Ureter (tissue), 1 donor: ENCODE results near the gene ABHD2. TPM values are rescaled to one million over a fixed set of nuclear protein-coding genes. Genes with fewer than 3 reads are reported as not detected.

Experiments
- DNase-seq: peaks from one replicate; pipeline ENCODE4 v3.0.0-alpha.2; 2020; ENCODE audit warnings: low spot score
- total RNA-seq: library from RNA; stranded (reverse); gene quantifications from one replicate; pipeline ENCODE4 v1.2.4, GENCODE V29; 2023
- donor health status: DM: yes; HTN: yes; CAD: no.

Gene ABHD2
- total RNA-seq, 1 donor from 2014 or later = 134 TPM

DNA sequence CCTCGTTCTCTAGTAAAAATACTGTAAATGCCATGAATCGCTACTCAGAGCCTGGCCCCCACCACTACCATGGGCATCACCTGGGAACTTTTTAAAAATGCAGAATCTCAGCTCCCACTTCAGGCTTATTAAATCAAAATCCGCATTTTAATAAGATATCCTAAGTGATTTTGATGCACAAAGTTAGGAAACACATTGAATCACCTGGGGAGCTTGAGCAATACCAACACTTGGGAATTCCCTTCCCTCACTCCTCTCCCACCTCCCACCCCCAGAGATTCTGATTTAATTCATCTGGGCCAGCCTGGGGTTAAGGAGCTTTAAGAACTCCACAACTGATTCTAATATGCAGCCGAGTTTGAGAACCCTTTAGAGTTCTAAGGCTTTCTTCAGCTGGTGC lies 106.4 kb downstream of the ABHD2 start:
- no peak for DNase-seq

DNA sequence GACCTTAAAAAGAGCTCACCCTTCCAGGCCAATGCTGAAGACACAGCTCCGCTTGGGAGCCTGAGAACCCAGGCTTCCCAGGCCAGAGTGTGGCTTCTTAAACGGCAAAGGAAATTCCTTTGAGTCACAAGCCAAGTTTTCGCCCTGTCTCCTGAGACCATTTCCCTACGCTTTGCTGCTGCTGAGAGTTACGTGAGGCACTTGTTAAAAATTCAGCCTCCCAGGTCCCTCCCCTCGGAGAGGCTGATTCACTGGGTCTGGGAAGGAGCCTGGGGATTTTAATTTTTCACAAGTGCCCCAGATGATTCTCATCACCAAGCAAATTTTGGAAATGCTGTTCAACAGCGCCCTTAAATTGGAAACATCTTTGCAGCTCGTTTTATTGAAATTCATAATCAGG lies 107.6 kb downstream of the ABHD2 start:
- no peak for DNase-seq

DNA sequence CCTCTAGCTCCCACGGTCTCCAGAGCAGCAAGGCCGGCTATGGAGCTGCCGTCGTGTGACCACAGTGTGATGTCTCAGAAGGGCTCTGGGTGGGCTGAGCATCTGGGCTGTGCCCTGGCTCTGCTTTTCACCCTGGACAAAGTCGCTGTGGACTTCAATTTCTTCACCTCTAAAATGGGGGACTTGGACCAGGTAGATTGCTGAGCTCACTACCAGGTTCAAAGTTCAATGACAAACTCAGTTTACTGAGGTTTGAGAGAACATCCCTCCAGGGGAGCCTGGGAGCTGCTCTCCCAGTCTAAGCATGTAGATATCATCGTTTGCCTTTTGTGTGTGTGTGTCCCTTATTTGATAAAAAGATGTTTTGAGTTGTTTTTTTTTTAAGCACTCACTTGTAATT lies 108.0 kb downstream of the ABHD2 start:
- no peak for DNase-seq

- DNase-seq = no peak
Observed at GRCh38 chr15:89196994-89197393, 108.7 kb downstream of the ABHD2 start.

DNA sequence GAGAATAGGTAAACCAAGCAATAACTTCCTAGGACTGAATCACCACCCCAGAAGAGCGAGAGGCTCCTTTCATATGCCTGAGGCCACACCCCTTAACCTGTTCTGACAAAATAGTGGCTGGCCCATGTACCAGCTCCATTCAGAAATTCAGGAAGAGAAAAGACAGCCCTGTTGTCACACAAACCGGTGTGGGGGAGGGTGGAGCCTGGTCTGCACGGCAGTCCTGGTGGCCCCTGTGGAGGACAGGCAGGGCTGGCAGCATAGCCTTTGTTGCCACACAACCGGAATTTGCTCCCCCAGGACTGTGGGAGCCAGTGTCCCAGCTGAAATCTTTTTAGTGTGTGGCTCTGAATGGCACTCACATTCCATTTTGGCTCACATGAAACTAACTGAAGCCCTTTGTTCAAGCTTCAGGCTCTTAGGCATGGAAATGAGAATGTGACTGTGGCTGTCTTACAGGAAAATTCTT lies 109.3 kb downstream of the ABHD2 start:
- DNase-seq = peak; percentile 69

GRCh38 chr15:89198196-89198595 lies 109.9 kb downstream of the ABHD2 start:
- no peak for DNase-seq

DNA sequence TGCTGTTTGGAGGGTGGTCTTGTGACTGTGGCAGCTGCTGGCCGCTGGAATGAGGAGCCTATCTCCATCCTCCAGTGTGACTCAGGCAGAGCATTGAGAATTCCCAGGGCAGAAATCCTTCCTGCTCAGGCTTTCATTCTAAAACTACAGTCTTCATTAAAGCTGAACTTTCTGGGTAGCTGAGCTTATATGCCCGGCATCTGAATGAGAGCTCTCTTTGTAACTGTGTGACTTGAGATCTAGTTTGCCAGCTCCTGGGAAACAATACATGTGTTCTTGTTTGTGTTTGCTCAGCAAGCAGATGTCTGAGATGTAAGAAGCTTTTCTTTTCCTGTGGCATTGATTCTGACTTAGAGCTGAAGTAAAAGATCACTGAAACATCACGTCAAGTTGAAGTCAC lies 110.7 kb downstream of the ABHD2 start:
- DNase-seq = no peak

DNA sequence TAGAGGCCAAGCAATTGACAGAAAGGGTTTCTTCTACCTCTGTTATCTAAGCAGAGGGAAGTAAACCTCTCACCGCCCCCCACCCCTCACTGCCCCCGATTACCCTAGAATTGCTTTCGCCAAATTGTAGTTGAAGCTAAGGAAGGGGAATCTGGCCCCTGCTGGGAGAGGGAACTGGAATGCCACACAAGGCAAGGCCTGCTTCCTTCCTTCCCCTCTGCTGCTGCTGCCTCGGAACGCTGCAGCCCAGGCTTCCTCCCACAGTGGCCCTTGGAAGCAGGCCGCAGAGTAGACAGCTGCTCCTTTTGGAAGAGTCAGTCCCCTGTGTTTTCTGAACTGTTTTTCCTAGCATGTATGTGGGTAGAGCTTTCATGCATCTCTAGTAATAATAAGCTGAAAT lies 111.5 kb downstream of the ABHD2 start:
- no peak for DNase-seq

DNA sequence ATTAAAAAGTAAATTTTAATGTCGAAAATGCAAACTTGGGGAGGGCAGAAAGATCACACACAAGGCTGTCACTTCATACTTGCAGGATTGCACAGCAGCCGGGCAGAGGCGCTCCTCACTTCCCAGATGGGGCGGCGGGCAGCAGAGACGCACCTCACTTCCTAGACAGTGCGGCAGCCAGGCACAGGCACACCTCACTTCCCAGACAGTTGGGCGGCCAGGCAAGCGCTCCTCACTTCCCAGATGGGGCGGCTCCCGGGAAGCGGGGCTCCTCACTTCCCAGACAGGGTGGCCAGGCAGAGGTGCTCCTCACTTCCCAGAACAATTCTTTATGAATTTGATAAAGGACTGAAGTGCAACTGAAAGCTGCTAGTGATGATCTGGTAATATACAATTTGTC lies 111.9 kb downstream of the ABHD2 start:
- no peak for DNase-seq

GRCh38 chr15:89201465-89202005 lies 113.3 kb downstream of the ABHD2 start:
- DNase-seq = no peak

- DNase-seq = no peak
Observed at GRCh38 chr15:89203705-89204273, 115.5 kb downstream of the ABHD2 start.

GRCh38 chr15:89205991-89206585 lies 117.8 kb downstream of the ABHD2 start:
- no peak for DNase-seq

GRCh38 chr15:89206908-89207331 lies 118.7 kb downstream of the ABHD2 start:
- DNase-seq = peak; percentile 64

- DNase-seq = no peak
Observed at GRCh38 chr15:89208256-89208655, 120.0 kb downstream of the ABHD2 start.

DNA sequence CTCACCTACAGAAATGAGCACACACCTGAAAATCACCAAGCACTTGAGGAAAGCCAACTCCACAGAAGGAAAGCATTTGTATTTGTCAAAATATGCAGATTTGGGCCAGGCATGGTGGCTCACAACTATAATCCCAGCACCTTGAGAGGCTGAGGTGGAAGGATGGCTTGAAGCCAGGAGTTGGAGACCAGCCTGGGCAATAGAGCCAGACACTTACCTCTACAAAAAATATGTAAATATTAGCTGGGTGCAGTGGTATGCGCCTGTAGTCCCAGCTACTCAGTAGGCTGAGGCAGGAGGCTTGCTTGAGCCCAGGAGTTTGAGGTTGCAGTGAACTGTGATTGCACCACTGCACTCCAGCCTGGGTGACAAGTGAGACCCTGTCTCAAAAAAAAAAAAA lies 120.8 kb downstream of the ABHD2 start:
- no peak for DNase-seq

GRCh38 chr15:89211678-89212170 lies 123.5 kb downstream of the ABHD2 start:
- DNase-seq = no peak

DNA sequence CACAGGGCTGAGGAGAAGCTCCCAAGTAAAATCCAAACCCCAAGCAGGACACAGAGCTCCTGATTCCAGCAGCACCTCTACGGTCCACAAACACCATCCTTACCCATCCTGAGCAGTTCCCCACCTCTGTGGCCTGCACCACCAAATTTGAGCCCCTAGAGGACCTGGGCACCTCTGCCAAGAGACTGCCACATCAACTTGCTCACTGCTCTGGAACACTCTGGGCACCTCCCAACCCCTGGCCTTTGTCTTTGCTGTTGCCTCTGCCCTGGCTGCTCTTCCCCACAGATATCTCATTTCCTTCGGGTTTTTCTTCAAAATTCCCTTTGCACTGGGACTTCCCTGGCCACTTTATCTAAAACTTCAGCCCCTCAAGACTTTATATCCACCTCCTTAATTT lies 127.4 kb downstream of the ABHD2 start:
- DNase-seq = no peak

GRCh38 chr15:89217031-89217430 lies 128.8 kb downstream of the ABHD2 start:
- DNase-seq = no peak

DNA sequence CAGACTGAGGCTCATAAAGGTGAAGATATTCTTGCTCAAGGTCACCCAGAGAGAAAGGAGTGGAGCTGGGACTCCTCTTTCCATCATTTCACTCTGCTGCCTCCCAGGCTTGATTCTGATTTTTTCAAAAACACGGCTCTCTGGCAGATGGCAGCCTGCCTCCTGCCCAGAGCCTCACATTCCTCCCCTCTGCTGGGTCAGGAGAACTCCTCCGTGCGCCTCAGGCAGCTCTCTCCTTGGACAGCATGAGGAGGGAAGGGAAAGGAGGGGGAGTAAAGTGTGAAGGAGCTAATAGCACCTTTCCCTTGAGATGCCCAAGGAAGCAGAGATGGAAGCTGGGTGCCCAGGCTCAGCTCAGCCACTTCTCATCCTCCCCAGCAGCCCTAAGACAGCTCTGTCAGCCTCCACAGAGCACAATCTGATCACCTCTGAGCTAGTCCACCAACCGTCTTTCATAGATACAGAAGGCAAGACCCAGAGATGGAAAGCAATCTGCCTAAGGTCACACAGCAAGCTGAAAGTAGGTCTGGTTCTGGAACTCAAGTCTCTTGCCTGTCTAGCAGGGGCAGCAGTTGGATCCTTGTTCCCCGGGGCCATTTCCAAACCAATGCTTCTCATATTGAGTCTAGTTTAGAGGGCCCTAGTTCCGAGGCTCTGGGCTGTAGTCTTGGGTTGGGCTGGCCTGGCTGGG lies 129.6 kb downstream of the ABHD2 start:
- DNase-seq = no peak

GRCh38 chr15:89218531-89218930 lies 130.3 kb downstream of the ABHD2 start:
- DNase-seq = no peak

DNA sequence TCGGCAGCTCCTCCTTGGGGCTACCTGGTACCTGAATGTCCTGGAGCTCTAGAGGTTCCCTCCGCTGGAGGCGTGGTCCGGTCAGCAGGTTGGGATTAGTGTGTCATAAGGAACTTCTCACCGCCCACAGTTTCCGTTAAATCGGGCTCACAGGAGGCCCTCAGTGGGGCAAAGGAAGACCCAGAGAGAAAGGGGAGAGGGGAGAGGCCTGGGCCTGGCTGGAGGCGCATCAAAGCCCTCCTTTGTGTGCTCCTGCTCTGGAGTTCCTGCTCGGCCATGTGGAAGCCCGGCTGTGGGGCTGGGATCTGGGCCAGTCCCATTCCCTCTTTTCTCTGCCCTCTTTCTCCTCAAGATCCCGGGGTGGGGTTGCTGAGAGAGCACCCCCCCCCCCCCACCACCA lies 133.3 kb downstream of the ABHD2 start, which contains the start of gene RLBP1:
RLBP1 (minus strand) TSS at position 37 of the 400 bp plus-strand sequence. CDS start 2,604 bp downstream, outside the sequence.
- no peak for DNase-seq

- no peak for DNase-seq
Observed at GRCh38 chr15:89225588-89225987, 137.3 kb downstream of the ABHD2 start.
